ENCODE results near the gene ARHGEF28.

Gene ARHGEF28

Small RNA genes lying within 50 kb of the gene (small RNA-seq; reads per million reads assigned to genes)
- gene RNU7-196P, result 0 reads per million in 2 experiments

Measured in SK-N-DZ (cell line).